Panc1 (cell line): ENCODE results near the gene PTGIS. TPM values are rescaled to one million over a fixed set of nuclear protein-coding genes. Genes with fewer than 3 reads are reported as not detected.

ENCODE experiments used
- ATAC-seq: fragments of 200-7000 bp; cut with Tn5 transposase; 2 replicates; pipeline ENCODE4 v1.9.1; 2020; ENCODE audit warnings: mild to moderate bottlenecking, moderate library complexity
- BruUV-seq: library from RNA; stranded (reverse); fragments of 400-500 nt; replicated peaks from 2 replicates; lab custom pipeline; 2021; lab: Mats Ljungman, UMichigan
- CTCF ChIA-PET: fragments of 300-600 bp; sonication (Branson Sonifier 250); formaldehyde crosslinking; loops from one replicate; lab custom pipeline; 2022; ENCODE audit warnings: antibody characterized with exemption; lab: Charles Lee
- POLR2A ChIA-PET: fragments of 300-600 bp; sonication (Branson Sonifier 250); formaldehyde crosslinking; loops from one replicate; lab custom pipeline; 2022; ENCODE audit warnings: antibody characterized with exemption; lab: Charles Lee
- DNase-seq: peaks from one replicate; pipeline ENCODE4 v3.0.0-alpha.2; 2010; ENCODE audit warnings: low read depth, low spot score
- H3K27ac ChIP-seq: 2 replicates; pipeline ENCODE4 v1.5.1; 2011; ENCODE audit warnings: mild to moderate bottlenecking, low read length, inconsistent platforms
- H3K27me3 ChIP-seq: fragments of 200-500 bp; sonication (Bioruptor generic); 2 replicates; pipeline ENCODE4 v1.6.0; 2014; ENCODE audit warnings: low read length, inconsistent platforms; ENCODE audit not compliant: control insufficient read depth, insufficient read depth
- H3K36me3 ChIP-seq: fragments of 200-500 bp; sonication (Bioruptor generic); 2 replicates; pipeline ENCODE4 v1.5.1; 2014; ENCODE audit warnings: inconsistent platforms, mild to moderate bottlenecking, low read length, moderate library complexity; ENCODE audit not compliant: control insufficient read depth, insufficient read depth
- H3K4me1 ChIP-seq: 2 replicates; pipeline ENCODE4 v1.5.1; 2011; ENCODE audit warnings: inconsistent platforms, mild to moderate bottlenecking, low read length, moderate library complexity; ENCODE audit not compliant: control insufficient read depth, insufficient read depth
- H3K4me3 ChIP-seq, 2 experiments: 2 replicates each; pipeline ENCODE4 v1.5.1; 2011 to 2012; ENCODE audit warnings: low read depth in 2 of 2, low read length in 2 of 2, mild to moderate bottlenecking in 2 of 2, inconsistent platforms in 1 of 2, moderate library complexity in 1 of 2
- H3K9me3 ChIP-seq: fragments of 200-500 bp; sonication (Bioruptor generic); 2 replicates; pipeline ENCODE4 v1.5.1; 2014; ENCODE audit warnings: low read depth, mild to moderate bottlenecking, inconsistent platforms, low read length, moderate library complexity; ENCODE audit not compliant: control insufficient read depth, insufficient read depth
- CTCF ChIP-seq: fragments of 450-650 bp; IDR thresholded peaks from 2 replicates; pipeline ENCODE4 v1.5.1; 2017; ENCODE audit warnings: mild to moderate bottlenecking
- POLR2AphosphoS5 ChIP-seq: IDR thresholded peaks from 2 replicates; pipeline ENCODE4 v1.6.1; 2012; ENCODE audit warnings: mild to moderate bottlenecking, low read depth, low read length, moderate library complexity
- REST ChIP-seq, 2 experiments: IDR thresholded peaks; 2 replicates each; pipeline ENCODE4 v1.6.1; 2011 to 2012; ENCODE audit warnings: low read depth in 2 of 2, control low read depth in 1 of 2, low read length in 1 of 2, mild to moderate bottlenecking in 1 of 2, moderate library complexity in 1 of 2; ENCODE audit not compliant: insufficient read depth in 1 of 2
- SIN3A ChIP-seq: IDR thresholded peaks from 2 replicates; pipeline ENCODE4 v1.6.1; 2012; ENCODE audit warnings: low read depth, mild to moderate bottlenecking, low read length, moderate library complexity, borderline replicate concordance; ENCODE audit not compliant: insufficient read depth
- TCF7L2 ChIP-seq: IDR thresholded peaks from 2 replicates; pipeline ENCODE4 v1.6.1; 2011; ENCODE audit warnings: mild to moderate bottlenecking, low read depth, low read length, inconsistent platforms
- in situ Hi-C: cut with HindIII; loops from 2 replicates; pipeline ENCODE4 v1.10.0; 2016; ENCODE audit warnings: low sequenced_read_pairs, low pct_unique_long_range_greater_than_20kb
- intact Hi-C: fragments of 100-400 bp; cut with micrococcal nuclease; formaldehyde crosslinking; loops from one replicate; pipeline ENCODE4 v1.10.0; 2022; ENCODE audit not compliant: unreplicated experiment
- total RNA-seq: library from RNA; stranded (reverse); gene quantifications from one replicate; pipeline ENCODE4 v1.2.1, GENCODE V29; 2021; ENCODE audit not compliant: unreplicated experiment

The PTGIS gene
- total RNA-seq, 1 experiment from 2014 or later = 4.4 TPM

GRCh38 chr20:49521356-49521755, 46.6 kb downstream of the PTGIS start:
- ATAC-seq (no peak), DNase-seq (no peak)
- CTCF ChIA-PET = no interaction called here
- intact Hi-C loops = no loop called here
- Histone ChIP-seq H3K27me3 (no peaks in the 10 kb centered on the region), H3K4me3 (no peak overlapping the region), H3K9me3 (no peaks in the 10 kb centered on the region), H3K36me3 (no peaks in the 10 kb centered on the region), H3K4me1 (no peaks in the 10 kb centered on the region), H3K27ac (no peak overlapping the region)
- TF ChIP-seq POLR2AphosphoS5 = no peak
- TF ChIP-seq SIN3A = no peak
- no peak for TF ChIP-seq CTCF
- no peak for TF ChIP-seq REST (IDR thresholded peaks at IDR 0.05; ENCODE audit: insufficient read depth in 1 of 2, low read depth in 2 of 2, low read length in 1 of 2)
- no peak for TF ChIP-seq TCF7L2
- no TSS peak for BruUV-seq
- in situ Hi-C loops = no loop called here
- POLR2A ChIA-PET = interaction anchor here (0.5 kb wide), 1 partner anchor 232 kb away, joined by 6 read pairs; no protein-coding TSS in a partner anchor

DNA sequence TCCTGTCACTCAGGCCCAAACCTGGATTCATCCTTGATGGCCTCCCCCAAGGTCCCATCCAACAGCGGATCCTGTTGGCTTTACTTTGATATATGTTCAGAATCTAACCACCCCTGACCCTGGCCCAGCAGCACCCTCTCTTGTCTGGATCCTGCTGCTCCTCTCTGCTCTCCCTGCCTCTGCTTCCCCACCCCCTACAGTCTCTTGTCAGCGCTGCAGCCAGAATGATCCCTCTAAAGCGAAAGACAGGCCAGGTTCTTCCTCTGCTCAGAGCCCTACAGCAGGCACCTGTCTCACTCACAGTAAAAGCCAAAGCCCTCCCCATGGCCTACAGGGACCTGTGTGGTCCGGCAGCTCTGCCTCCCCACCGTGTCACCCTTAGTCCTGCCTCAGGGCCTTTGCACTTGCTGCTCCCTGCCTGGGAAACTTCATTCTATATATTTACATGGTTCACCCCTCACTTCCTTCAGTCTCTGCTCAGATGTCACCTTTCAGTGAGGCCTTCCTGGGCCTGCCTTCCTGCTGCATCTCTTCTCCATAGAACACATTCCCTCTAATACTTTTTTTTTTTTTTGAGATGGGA, 48.1 kb downstream of the PTGIS start:
- Histone ChIP-seq H3K27ac (no peak overlapping the region), H3K27me3 (0 out of 2 replicates have a peak, but pooled peaks cover 2% of the 10 kb centered on the region), H3K36me3 (no peaks in the 10 kb centered on the region), H3K9me3 (no peaks in the 10 kb centered on the region), H3K4me1 (no peaks in the 10 kb centered on the region), H3K4me3 (no peak overlapping the region)
- ChIA-PET CTCF (no interaction called here), POLR2A (no interaction called here)
- DNase-seq (no peak), ATAC-seq (peak; percentile 70)
- intact Hi-C loops = no loop called here
- no TSS peak for BruUV-seq
- no peak for TF ChIP-seq POLR2AphosphoS5
- no peak for TF ChIP-seq TCF7L2
- no peak for TF ChIP-seq REST (IDR thresholded peaks at IDR 0.05; ENCODE audit: insufficient read depth in 1 of 2, low read depth in 2 of 2, low read length in 1 of 2)
- TF ChIP-seq SIN3A = no peak
- TF ChIP-seq CTCF = no peak
- in situ Hi-C loops = no loop called here
